Measurements from ENCODE around the gene NSUN6.

The NSUN6 gene

GRCh38 chr10:18608596-18608995 lies 42.8 kb downstream of the NSUN6 start:
- Mint-ChIP-seq H3K4me3 (no peak overlapping the region), H3K4me1 (peaks cover 17% of the 10 kb centered on the region), H3K36me3 (ENCODE audit: low read depth) (peaks cover 67% of the 10 kb centered on the region), H3K27ac (no peak overlapping the region), H3K27me3 (ENCODE audit: low read depth, poor library complexity) (no peaks in the 10 kb centered on the region), H3K9me3 (no peaks in the 10 kb centered on the region)
- no peak for DNase-seq
- TF ChIP-seq, protein P1, sequence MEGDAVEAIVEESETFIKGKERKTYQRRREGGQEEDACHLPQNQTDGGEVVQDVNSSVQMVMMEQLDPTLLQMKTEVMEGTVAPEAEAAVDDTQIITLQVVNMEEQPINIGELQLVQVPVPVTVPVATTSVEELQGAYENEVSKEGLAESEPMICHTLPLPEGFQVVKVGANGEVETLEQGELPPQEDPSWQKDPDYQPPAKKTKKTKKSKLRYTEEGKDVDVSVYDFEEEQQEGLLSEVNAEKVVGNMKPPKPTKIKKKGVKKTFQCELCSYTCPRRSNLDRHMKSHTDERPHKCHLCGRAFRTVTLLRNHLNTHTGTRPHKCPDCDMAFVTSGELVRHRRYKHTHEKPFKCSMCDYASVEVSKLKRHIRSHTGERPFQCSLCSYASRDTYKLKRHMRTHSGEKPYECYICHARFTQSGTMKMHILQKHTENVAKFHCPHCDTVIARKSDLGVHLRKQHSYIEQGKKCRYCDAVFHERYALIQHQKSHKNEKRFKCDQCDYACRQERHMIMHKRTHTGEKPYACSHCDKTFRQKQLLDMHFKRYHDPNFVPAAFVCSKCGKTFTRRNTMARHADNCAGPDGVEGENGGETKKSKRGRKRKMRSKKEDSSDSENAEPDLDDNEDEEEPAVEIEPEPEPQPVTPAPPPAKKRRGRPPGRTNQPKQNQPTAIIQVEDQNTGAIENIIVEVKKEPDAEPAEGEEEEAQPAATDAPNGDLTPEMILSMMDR (IDR thresholded peaks at IDR 0.05) = no peak

GRCh38 chr10:18607503-18608378 lies 43.6 kb downstream of the NSUN6 start:
- no peak overlapping the region for H3K4me3 Mint-ChIP-seq
- H3K27me3 Mint-ChIP-seq (ENCODE audit: low read depth, poor library complexity) = no peaks in the 10 kb centered on the region
- peaks cover 69% of the 10 kb centered on the region for H3K36me3 Mint-ChIP-seq (ENCODE audit: low read depth)
- DNase-seq = no peak
- peaks cover 17% of the 10 kb centered on the region for H3K4me1 Mint-ChIP-seq
- TF ChIP-seq, protein P1 (IDR thresholded peaks at IDR 0.05) = no peak
- H3K9me3 Mint-ChIP-seq = no peaks in the 10 kb centered on the region
- no peak overlapping the region for H3K27ac Mint-ChIP-seq

- Mint-ChIP-seq H3K36me3 (ENCODE audit: low read depth) (peaks cover 57% of the 10 kb centered on the region), H3K4me1 (peaks cover 9% of the 10 kb centered on the region), H3K9me3 (no peaks in the 10 kb centered on the region), H3K27me3 (ENCODE audit: low read depth, poor library complexity) (no peaks in the 10 kb centered on the region), H3K4me3 (no peak overlapping the region), H3K27ac (no peak overlapping the region)
- no peak for DNase-seq
- TF ChIP-seq, protein P1 (IDR thresholded peaks at IDR 0.05) = no peak
These were observed 45.2 kb downstream of the NSUN6 start for GRCh38 chr10:18606051-18606695.

DNA sequence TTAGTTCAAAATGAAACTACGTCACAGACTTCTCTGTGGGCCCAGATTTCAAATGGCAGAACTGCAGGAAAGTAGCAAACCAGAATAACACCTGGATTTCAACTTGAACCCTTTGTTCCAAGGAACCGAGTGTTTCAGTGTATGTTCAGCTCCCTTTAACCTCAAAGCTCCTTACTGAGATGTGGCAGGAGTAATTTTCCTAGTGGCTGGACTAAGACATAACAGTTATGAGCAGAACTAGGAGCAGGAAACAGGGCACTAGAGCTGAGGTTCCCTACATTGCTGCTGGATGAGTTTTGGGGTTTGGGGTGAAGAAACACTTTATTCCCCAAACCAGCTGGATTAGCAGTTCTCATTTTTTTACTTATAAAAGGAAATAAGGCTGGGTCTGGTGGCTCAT lies 50.1 kb downstream of the NSUN6 start:
- H3K9me3 Mint-ChIP-seq = no peaks in the 10 kb centered on the region
- no peak overlapping the region for H3K4me3 Mint-ChIP-seq
- H3K36me3 Mint-ChIP-seq (ENCODE audit: low read depth) = peaks cover 33% of the 10 kb centered on the region
- H3K27ac Mint-ChIP-seq = no peak overlapping the region
- H3K4me1 Mint-ChIP-seq = no peaks in the 10 kb centered on the region
- H3K27me3 Mint-ChIP-seq (ENCODE audit: low read depth, poor library complexity) = no peaks in the 10 kb centered on the region
- TF ChIP-seq, protein P1 (IDR thresholded peaks at IDR 0.05) = no peak
- no peak for DNase-seq

- Mint-ChIP-seq H3K4me1 (no peaks in the 10 kb centered on the region), H3K27ac (no peak overlapping the region), H3K9me3 (no peaks in the 10 kb centered on the region), H3K4me3 (no peak overlapping the region), H3K27me3 (ENCODE audit: low read depth, poor library complexity) (no peaks in the 10 kb centered on the region), H3K36me3 (ENCODE audit: low read depth) (peaks cover 34% of the 10 kb centered on the region)
- TF ChIP-seq, protein P1 (IDR thresholded peaks at IDR 0.05) = no peak
- no peak for DNase-seq
These were observed 52.0 kb downstream of the NSUN6 start for GRCh38 chr10:18599392-18599791.

Data from nephron progenitor cell (in vitro differentiated cells).